ENCODE measurements around the gene DOCK2. TPM values are rescaled to one million over a fixed set of nuclear protein-coding genes. Genes with fewer than 3 reads are reported as not detected.

DOCK2 gene
- total and polyA plus RNA-seq, 12 donors: 3.3 to 59.5 (median 21.0) TPM

- H3K36me3 ChIP-seq (replicated peaks in 1 of 2): no peaks in the 10 kb centered on the region
- WGBS, 4 donors: 72 to 80% (median 73%) methylated on average over 6 of the region's 6 CpGs
Measured at GRCh38 chr5:169745441-169746146, 108.5 kb downstream of the DOCK2 start.

GRCh38 chr5:169746147-169746694 lies 109.1 kb downstream of the DOCK2 start:
- DNase-seq: no peak
- TF ChIP-seq POLR2A (IDR thresholded peaks at IDR 0.05) (no peak), CTCF (IDR thresholded peaks at IDR 0.05) (no peak)
- Histone ChIP-seq H3K27ac (no peak overlapping the region), H3K4me3 (no peak overlapping the region), H3K4me1 (replicated peaks in 1 of 2) (peaks cover 0 to 10% of the 10 kb centered on the region in 2 donors), H3K27me3 (no peaks in the 10 kb centered on the region), H3K9me3 (replicated peaks in 1 of 3) (no peaks in the 10 kb centered on the region), H3K36me3 (replicated peaks in 1 of 2) (no peaks in the 10 kb centered on the region)
- WGBS, 4 donors: 80 to 86% (median 86%) methylated on average over 5 of the region's 5 CpGs
- intact Hi-C loops (cut with DNase I): no loop called here

More at GRCh38 chr5:169745441-169746146, 108.5 kb downstream of the DOCK2 start:
- Histone ChIP-seq H3K4me1 (replicated peaks in 1 of 2) (peaks cover 0 to 10% of the 10 kb centered on the region in 2 donors), H3K27ac (no peak overlapping the region), H3K4me3 (no peak overlapping the region), H3K9me3 (replicated peaks in 1 of 3) (no peaks in the 10 kb centered on the region), H3K27me3 (no peaks in the 10 kb centered on the region)
- peak in 1 of 7 donors; percentile 16 for DNase-seq
- intact Hi-C loops (cut with DNase I): no loop called here
- TF ChIP-seq POLR2A (IDR thresholded peaks at IDR 0.05) (no peak), CTCF (IDR thresholded peaks at IDR 0.05) (no peak)

GRCh38 chr5:169748174-169748573 lies 111.1 kb downstream of the DOCK2 start:
- H3K4me1 ChIP-seq (replicated peaks in 1 of 2): peaks cover 0 to 4% of the 10 kb centered on the region in 2 donors
- no peak overlapping the region for H3K27ac ChIP-seq
- WGBS, 4 donors: 71 to 87% (median 84%) methylated on average over 3 of the region's 3 CpGs
- no peaks in the 10 kb centered on the region for H3K36me3 ChIP-seq (replicated peaks in 1 of 2)
- intact Hi-C loops (cut with DNase I): no loop called here
- no peaks in the 10 kb centered on the region for H3K27me3 ChIP-seq
- no peaks in the 10 kb centered on the region for H3K9me3 ChIP-seq (replicated peaks in 1 of 3)
- no peak for DNase-seq
- TF ChIP-seq CTCF (IDR thresholded peaks at IDR 0.05) (no peak), POLR2A (IDR thresholded peaks at IDR 0.05) (no peak)
- H3K4me3 ChIP-seq: no peak overlapping the region

- H3K4me3 ChIP-seq: no peak overlapping the region
- intact Hi-C loops (cut with DNase I): no loop called here
- DNase-seq: no peak
- no peaks in the 10 kb centered on the region for H3K4me1 ChIP-seq (replicated peaks in 1 of 2)
- no peaks in the 10 kb centered on the region for H3K27me3 ChIP-seq
- no peak overlapping the region for H3K27ac ChIP-seq
- WGBS, 4 donors: 85 to 95% (median 90%) methylated on average over 3 of the region's 3 CpGs
- TF ChIP-seq CTCF (IDR thresholded peaks at IDR 0.05): no peak
- no peak for TF ChIP-seq POLR2A (IDR thresholded peaks at IDR 0.05)
- H3K9me3 ChIP-seq (replicated peaks in 1 of 3): no peaks in the 10 kb centered on the region
- H3K36me3 ChIP-seq (replicated peaks in 1 of 2): no peaks in the 10 kb centered on the region
Measured at GRCh38 chr5:169749295-169749694, 112.2 kb downstream of the DOCK2 start.

Data from adrenal gland (tissue), 12 donors.